OCI-LY1 (cell line): ENCODE data around the gene UPB1.

Experiments
- CTCF ChIP-seq: fragments of 200-600 bp; sonication (generic), shearing (Covaris generic); IDR thresholded peaks from 2 replicates; pipeline ENCODE4 v1.5.1; 2017; ENCODE audit warnings: mild to moderate bottlenecking, antibody characterized with exemption, low read length, moderate library complexity, mixed read lengths
- EZH2 ChIP-seq: fragments of 200-600 bp; sonication (generic), shearing (Covaris generic); IDR thresholded peaks from 2 replicates; pipeline ENCODE4 v1.8.0; 2017; ENCODE audit warnings: borderline replicate concordance, mixed run types, mild to moderate bottlenecking, antibody characterized with exemption, low read length, moderate library complexity, mixed read lengths

GRCh38 chr22:24489011-24489410 lies 6.1 kb upstream of the UPB1 start:
- no peak for TF ChIP-seq CTCF
- TF ChIP-seq EZH2, result no peak
